ENCODE data around the gene ACTN1. TPM values are rescaled to one million over a fixed set of nuclear protein-coding genes. Genes with fewer than 3 reads are reported as not detected.

Gene ACTN1
- total RNA-seq, 1 experiment from 2014 or later = 169 TPM

GRCh38 chr14:69003626-69004025 lies 24.5 kb upstream of the ACTN1 start:
- no peaks in the 10 kb centered on the region for H3K27me3 ChIP-seq (ENCODE audit: control insufficient read depth, insufficient read depth, low read length)
- DNase-seq = no peak
- no peak overlapping the region for H3K4me3 ChIP-seq (ENCODE audit: insufficient read depth, low read depth, low read length)
- H3K36me3 ChIP-seq (replicated peaks; ENCODE audit: control insufficient read depth, insufficient read depth, low read length) = no peaks in the 10 kb centered on the region

DNA sequence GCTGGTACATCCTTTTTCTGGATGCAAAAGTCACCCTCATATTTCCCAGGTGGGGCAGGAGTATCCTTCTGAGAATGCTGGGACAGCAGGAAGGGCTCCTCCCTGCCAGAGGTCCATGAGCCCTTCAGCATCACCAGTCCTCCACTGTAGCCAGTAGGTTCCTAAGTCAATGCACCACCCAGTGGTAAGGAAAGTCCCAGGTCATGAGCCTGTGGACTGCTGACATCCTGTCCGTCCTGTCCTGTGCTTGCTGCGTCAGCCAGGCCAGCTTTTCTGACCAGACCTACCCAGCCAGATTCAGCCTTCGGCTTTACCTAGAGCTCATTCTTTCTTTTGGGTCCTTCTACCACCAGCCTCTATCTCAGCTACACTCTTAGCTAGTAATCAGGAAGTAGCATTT lies 23.0 kb upstream of the ACTN1 start:
- DNase-seq = peak; percentile 65
- H3K27me3 ChIP-seq (ENCODE audit: control insufficient read depth, insufficient read depth, low read length) = no peaks in the 10 kb centered on the region
- no peak overlapping the region for H3K4me3 ChIP-seq (ENCODE audit: insufficient read depth, low read depth, low read length)

DNA sequence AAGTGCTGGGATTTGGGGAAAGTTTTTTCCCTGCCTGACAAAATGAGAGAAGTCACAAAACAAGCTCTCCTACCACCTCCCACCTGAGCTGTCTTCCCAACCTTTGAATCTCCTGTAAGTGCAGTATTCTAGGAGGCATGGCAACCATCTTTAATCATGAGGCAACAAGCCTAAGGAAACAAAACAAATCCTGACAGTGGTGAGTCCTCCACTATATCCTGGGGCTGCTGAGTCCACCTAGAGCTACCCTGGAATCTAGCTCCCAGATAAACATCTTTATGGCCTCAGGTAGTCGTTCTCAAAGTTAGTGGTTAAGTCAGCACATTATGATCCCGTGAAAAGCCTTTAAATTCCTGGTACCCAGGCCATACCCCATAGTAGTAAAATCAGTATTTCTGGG lies 22.3 kb upstream of the ACTN1 start:
- Histone ChIP-seq H3K27me3 (ENCODE audit: control insufficient read depth, insufficient read depth, low read length) (no peaks in the 10 kb centered on the region), H3K4me3 (ENCODE audit: insufficient read depth, low read depth, low read length) (no peak overlapping the region), H3K36me3 (replicated peaks; ENCODE audit: control insufficient read depth, insufficient read depth, low read length) (no peaks in the 10 kb centered on the region)
- DNase-seq = no peak

More for the DNA sequence above, 23.0 kb upstream of the ACTN1 start:
- H3K36me3 ChIP-seq (replicated peaks; ENCODE audit: control insufficient read depth, insufficient read depth, low read length) = no peaks in the 10 kb centered on the region

GRCh38 chr14:68998062-68998461 lies 19.0 kb upstream of the ACTN1 start:
- H3K36me3 ChIP-seq (replicated peaks; ENCODE audit: control insufficient read depth, insufficient read depth, low read length) = no peaks in the 10 kb centered on the region
- H3K27me3 ChIP-seq (ENCODE audit: control insufficient read depth, insufficient read depth, low read length) = no peaks in the 10 kb centered on the region
- DNase-seq = no peak
- H3K4me3 ChIP-seq (ENCODE audit: insufficient read depth, low read depth, low read length) = no peak overlapping the region

DNA sequence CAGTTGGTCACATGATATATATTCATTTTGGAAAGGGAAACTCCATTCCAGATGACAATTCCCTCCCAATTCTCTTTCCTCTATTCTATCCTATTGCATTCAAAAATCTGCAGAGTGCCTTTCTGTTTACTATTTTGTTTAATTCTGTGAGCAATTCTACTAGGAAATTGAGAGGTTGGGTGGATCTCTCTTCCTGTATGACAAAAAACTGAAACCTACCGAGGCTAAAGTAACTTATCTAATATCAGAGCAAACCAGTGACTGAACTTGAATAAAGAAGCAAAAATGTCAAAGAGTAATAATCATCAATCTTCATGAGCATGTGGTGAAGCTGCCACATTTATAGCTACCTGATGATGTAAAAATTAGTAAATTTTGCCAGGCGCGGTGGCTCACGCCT lies 16.6 kb upstream of the ACTN1 start:
- H3K27me3 ChIP-seq (ENCODE audit: control insufficient read depth, insufficient read depth, low read length) = no peaks in the 10 kb centered on the region
- DNase-seq = no peak
- H3K36me3 ChIP-seq (replicated peaks; ENCODE audit: control insufficient read depth, insufficient read depth, low read length) = no peaks in the 10 kb centered on the region
- no peak overlapping the region for H3K4me3 ChIP-seq (ENCODE audit: insufficient read depth, low read depth, low read length)

DNA sequence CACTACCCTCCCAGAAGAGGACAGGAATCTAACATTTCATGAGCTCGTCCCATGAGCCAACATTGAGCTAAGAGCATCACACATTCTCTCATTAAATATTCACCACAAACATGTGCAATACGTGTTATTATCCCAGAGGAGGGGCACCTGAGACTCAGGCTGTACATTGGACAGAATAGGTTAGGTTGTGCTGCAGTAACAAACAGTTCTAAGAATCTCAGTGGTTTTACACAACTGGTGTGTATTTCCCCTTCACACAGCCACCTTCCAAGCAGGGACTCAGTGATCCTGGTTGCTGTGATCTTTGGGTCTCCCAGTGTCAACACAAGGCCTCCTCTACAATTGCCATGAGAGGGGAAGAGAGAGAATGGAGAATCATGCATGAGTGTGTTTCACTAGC lies 15.0 kb upstream of the ACTN1 start:
- no peak overlapping the region for H3K4me3 ChIP-seq (ENCODE audit: insufficient read depth, low read depth, low read length)
- H3K36me3 ChIP-seq (replicated peaks; ENCODE audit: control insufficient read depth, insufficient read depth, low read length) = no peaks in the 10 kb centered on the region
- DNase-seq = no peak
- H3K27me3 ChIP-seq (ENCODE audit: control insufficient read depth, insufficient read depth, low read length) = no peaks in the 10 kb centered on the region

- Histone ChIP-seq H3K4me3 (ENCODE audit: insufficient read depth, low read depth, low read length) (no peak overlapping the region), H3K27me3 (ENCODE audit: control insufficient read depth, insufficient read depth, low read length) (no peaks in the 10 kb centered on the region), H3K36me3 (replicated peaks; ENCODE audit: control insufficient read depth, insufficient read depth, low read length) (no peaks in the 10 kb centered on the region)
- peak; percentile 79 for DNase-seq
Observed at GRCh38 chr14:68987653-68988036, 8.5 kb upstream of the ACTN1 start.

DNA sequence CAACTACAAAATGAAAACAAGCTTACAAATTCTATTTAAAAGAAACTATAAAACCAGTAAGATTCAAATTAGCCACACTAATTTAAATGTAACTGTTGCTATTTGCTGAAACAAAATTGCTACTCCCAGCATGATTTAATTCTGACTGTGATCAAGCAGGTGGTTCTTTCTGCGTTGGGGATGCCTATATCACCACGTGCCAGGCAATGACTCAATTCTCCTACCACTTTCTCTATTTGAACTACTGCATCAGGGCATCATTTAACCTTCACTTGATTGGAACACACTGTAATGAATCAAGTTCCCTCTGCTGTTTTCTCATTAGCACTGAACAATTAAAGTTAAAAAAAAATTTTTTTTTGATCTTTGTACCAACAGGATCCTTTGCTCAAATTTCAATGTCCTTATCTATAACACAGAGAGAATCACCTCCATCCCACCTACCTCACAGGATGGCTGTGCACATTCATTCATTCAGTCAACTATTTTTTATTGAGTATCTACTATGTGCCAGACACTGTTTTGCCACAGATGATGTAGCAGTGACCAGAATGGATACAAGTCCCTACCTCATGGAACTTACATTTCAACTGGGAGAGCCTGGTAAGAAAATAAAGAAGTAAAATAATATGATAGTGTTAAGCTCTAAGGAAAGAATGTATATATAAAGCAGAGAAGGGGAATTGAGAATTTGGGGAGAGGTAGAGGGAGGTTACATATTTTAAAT lies 8.0 kb upstream of the ACTN1 start:
- DNase-seq = no peak
- no peaks in the 10 kb centered on the region for H3K27me3 ChIP-seq (ENCODE audit: control insufficient read depth, insufficient read depth, low read length)

DNA sequence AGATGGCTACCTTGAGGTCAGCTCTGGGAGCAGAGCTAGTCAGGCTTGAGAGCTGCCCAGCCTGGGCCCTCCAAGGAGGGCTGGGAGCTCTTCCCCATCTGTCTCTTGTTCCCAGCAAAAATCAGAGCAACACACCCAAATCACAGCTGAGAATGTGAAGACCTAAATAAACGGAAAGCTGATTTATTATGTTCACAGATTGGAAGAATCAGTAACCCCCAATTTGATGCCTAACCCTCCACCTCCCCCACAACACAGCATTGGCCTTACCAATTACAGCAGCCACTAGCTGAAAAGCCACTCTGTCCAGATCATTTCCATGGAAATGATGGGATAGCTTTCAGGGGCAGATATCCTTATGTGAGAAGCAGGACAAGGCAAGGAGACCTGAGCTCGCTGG lies 7.1 kb upstream of the ACTN1 start:
- H3K36me3 ChIP-seq (replicated peaks; ENCODE audit: control insufficient read depth, insufficient read depth, low read length) = no peaks in the 10 kb centered on the region
- no peak for DNase-seq
- H3K4me3 ChIP-seq (ENCODE audit: insufficient read depth, low read depth, low read length) = no peak overlapping the region
- H3K27me3 ChIP-seq (ENCODE audit: control insufficient read depth, insufficient read depth, low read length) = no peaks in the 10 kb centered on the region

More for the DNA sequence above, 8.0 kb upstream of the ACTN1 start:
- Histone ChIP-seq H3K36me3 (replicated peaks; ENCODE audit: control insufficient read depth, insufficient read depth, low read length) (no peaks in the 10 kb centered on the region), H3K4me3 (ENCODE audit: insufficient read depth, low read depth, low read length) (no peak overlapping the region)

GRCh38 chr14:68984686-68985085 lies 5.6 kb upstream of the ACTN1 start:
- Histone ChIP-seq H3K36me3 (replicated peaks; ENCODE audit: control insufficient read depth, insufficient read depth, low read length) (no peaks in the 10 kb centered on the region), H3K27me3 (ENCODE audit: control insufficient read depth, insufficient read depth, low read length) (no peaks in the 10 kb centered on the region), H3K4me3 (ENCODE audit: insufficient read depth, low read depth, low read length) (no peak overlapping the region)
- DNase-seq = no peak

DNA sequence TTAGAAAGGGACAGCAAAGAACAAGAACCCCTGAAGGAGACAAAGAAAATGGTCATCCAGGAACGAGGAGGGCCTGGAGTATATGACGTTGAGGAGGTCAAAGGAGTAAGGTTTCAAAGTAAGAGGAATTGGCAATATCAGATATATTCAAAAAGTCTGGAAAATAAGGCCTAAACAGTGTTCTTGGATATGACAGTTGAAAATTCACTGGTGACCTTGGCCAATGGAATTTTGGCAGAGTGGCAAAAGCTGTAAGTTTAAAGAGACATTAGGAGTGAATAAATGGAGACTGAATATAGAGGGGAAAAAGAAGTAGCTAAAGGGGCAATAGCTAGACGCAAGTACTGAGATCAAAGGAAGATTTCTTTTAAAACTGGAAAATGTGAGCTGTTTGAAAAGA lies 4.1 kb upstream of the ACTN1 start:
- H3K27me3 ChIP-seq (ENCODE audit: control insufficient read depth, insufficient read depth, low read length) = no peaks in the 10 kb centered on the region
- H3K36me3 ChIP-seq (replicated peaks; ENCODE audit: control insufficient read depth, insufficient read depth, low read length) = no peaks in the 10 kb centered on the region
- no peak overlapping the region for H3K4me3 ChIP-seq (ENCODE audit: insufficient read depth, low read depth, low read length)
- DNase-seq = no peak

DNA sequence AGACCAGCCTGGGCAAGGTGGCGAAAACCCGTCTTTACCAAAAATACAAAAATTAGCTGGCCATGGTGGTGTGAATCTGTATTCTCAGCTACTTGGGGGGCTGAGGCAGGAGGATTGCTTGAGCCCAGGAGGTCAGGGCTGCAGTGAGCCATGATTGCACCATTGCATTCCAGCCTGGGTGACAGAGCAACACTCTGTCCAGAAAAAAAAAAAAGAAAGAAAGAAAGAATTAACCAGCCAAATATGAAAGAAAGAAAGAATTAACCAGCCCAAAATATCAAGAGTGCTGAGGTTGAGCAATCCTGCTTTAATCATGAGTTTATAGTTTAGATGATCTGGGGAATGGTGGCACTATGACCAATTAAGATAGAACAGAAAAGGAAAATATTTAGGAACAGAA lies 3.5 kb upstream of the ACTN1 start:
- no peaks in the 10 kb centered on the region for H3K36me3 ChIP-seq (replicated peaks; ENCODE audit: control insufficient read depth, insufficient read depth, low read length)
- DNase-seq = no peak
- no peaks in the 10 kb centered on the region for H3K27me3 ChIP-seq (ENCODE audit: control insufficient read depth, insufficient read depth, low read length)
- no peak overlapping the region for H3K4me3 ChIP-seq (ENCODE audit: insufficient read depth, low read depth, low read length)

GRCh38 chr14:68981539-68981976 lies 2.5 kb upstream of the ACTN1 start:
- no peaks in the 10 kb centered on the region for H3K27me3 ChIP-seq (ENCODE audit: control insufficient read depth, insufficient read depth, low read length)
- no peak for DNase-seq
- H3K4me3 ChIP-seq (ENCODE audit: insufficient read depth, low read depth, low read length) = no peak overlapping the region
- no peaks in the 10 kb centered on the region for H3K36me3 ChIP-seq (replicated peaks; ENCODE audit: control insufficient read depth, insufficient read depth, low read length)

DNA sequence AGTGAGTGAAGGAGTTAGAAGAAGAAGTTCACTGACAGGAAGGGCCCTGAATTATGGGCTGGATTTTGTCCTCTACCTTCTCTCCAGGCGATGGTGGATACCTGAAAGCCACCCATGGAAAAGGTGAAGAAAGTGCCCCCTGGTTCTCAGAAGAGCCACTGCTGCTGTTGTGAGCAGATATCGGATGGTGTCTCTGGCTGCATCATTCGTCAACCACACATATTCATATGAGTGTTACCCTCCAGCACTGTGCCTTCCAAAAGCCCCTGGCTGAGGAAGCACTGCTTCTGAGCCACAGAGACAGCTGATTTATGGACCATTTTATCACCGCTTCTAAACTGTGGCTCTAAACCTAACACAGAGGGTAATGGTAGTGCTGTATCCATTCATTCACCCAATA lies 2.0 kb upstream of the ACTN1 start:
- Histone ChIP-seq H3K27me3 (ENCODE audit: control insufficient read depth, insufficient read depth, low read length) (no peaks in the 10 kb centered on the region), H3K36me3 (replicated peaks; ENCODE audit: control insufficient read depth, insufficient read depth, low read length) (no peaks in the 10 kb centered on the region), H3K4me3 (ENCODE audit: insufficient read depth, low read depth, low read length) (no peak overlapping the region)
- no peak for DNase-seq

GRCh38 chr14:68979722-68980451 lies 785 bp upstream of the ACTN1 start:
- peak overlapping the region; percentile 97 for H3K4me3 ChIP-seq (ENCODE audit: insufficient read depth, low read depth, low read length)
- H3K36me3 ChIP-seq (replicated peaks; ENCODE audit: control insufficient read depth, insufficient read depth, low read length) = peaks cover 7% of the 10 kb centered on the region
- H3K27me3 ChIP-seq (ENCODE audit: control insufficient read depth, insufficient read depth, low read length) = no peaks in the 10 kb centered on the region
- DNase-seq = peak; percentile 87
